Umbilical cord (tissue), 2 donors: ENCODE results near the gene PTPRN. TPM values are rescaled to one million over a fixed set of nuclear protein-coding genes. Genes with fewer than 3 reads are reported as not detected.

Source experiments
- DNase-seq: peaks from one replicate; pipeline ENCODE4 v3.0.0-alpha.2; 2015; ENCODE audit warnings: low spot score
- total RNA-seq: library from RNA; depleted of rRNA; stranded (reverse); fragments of >200 nt; gene quantifications from one replicate; pipeline ENCODE4 v1.2.3, GENCODE V29; 2014; ENCODE audit warnings: low replicate concordance; ENCODE audit not compliant: insufficient read depth

PTPRN gene
- total RNA-seq, 1 donor from 2014 or later, result 5.5 TPM

- DNase-seq, result no peak
Measured at GRCh38 chr2:219245899-219246230, 63.3 kb downstream of the PTPRN start.

- DNase-seq, result peak; percentile 94
Measured at GRCh38 chr2:219245148-219245898, 63.9 kb downstream of the PTPRN start, which contains the start of the genes GLB1L and STK16. TSS of gene GLB1L (minus strand) at chr2:219245444. CDS start at chr2:219243573, 1,871 bp downstream. TSS of gene STK16 (plus strand) at chr2:219245479. CDS start at chr2:219246000, 521 bp downstream.

- DNase-seq, result no peak
Measured at GRCh38 chr2:219244789-219245147, 64.4 kb downstream of the PTPRN start.

GRCh38 chr2:219243291-219243761 lies 65.9 kb downstream of the PTPRN start:
- DNase-seq, result peak; percentile 43

Other genes starting within 250 kb of the PTPRN start
- gene IHH, start 248.5 kb downstream of the PTPRN start, total RNA-seq, result not detected
- gene NHEJ1, start 148.6 kb downstream of the PTPRN start, total RNA-seq, result 13.0 TPM
- not detected for gene SLC23A3, start 139.4 kb downstream of the PTPRN start, total RNA-seq
- 20.5 TPM for gene CNPPD1, start 132.5 kb downstream of the PTPRN start, total RNA-seq
- 40.9 TPM for gene RETREG2, start 131.1 kb downstream of the PTPRN start, total RNA-seq
- gene ZFAND2B, start 102.6 kb downstream of the PTPRN start, total RNA-seq, result 20.5 TPM
- 34.2 TPM for gene ABCB6, start 90.4 kb downstream of the PTPRN start, total RNA-seq
- 83.3 TPM for gene ATG9A, start 79.8 kb downstream of the PTPRN start, total RNA-seq
- gene ANKZF1, start 79.6 kb downstream of the PTPRN start, total RNA-seq, result 27.9 TPM
- gene GLB1L, start 64.0 kb downstream of the PTPRN start, total RNA-seq, result 12.0 TPM
- gene STK16, start 63.9 kb downstream of the PTPRN start, total RNA-seq, result 24.1 TPM
- gene TUBA4B, start 56.2 kb downstream of the PTPRN start, total RNA-seq, result 0.72 TPM
- 21.7 TPM for gene TUBA4A, start 55.5 kb downstream of the PTPRN start, total RNA-seq
- 45.0 TPM for gene DNAJB2, start 30.0 kb downstream of the PTPRN start, total RNA-seq
- gene RESP18, start 23.3 kb upstream of the PTPRN start, total RNA-seq, result not detected
- gene DNPEP, start 78.5 kb upstream of the PTPRN start, total RNA-seq, result 26.0 TPM
- 2,247 TPM for gene DES, start 109.0 kb upstream of the PTPRN start, total RNA-seq
- gene SPEG, start 125.4 kb upstream of the PTPRN start, total RNA-seq, result 61.9 TPM
- gene GMPPA, start 189.5 kb upstream of the PTPRN start, total RNA-seq, result 44.1 TPM
- gene ASIC4, start 205.1 kb upstream of the PTPRN start, total RNA-seq, result 0.96 TPM
- 132 TPM for gene CHPF, start 234.4 kb upstream of the PTPRN start, total RNA-seq
- 2.2 TPM for gene TMEM198, start 234.6 kb upstream of the PTPRN start, total RNA-seq